GM18499 (cell line): ENCODE results near the gene OR5D18.
"Not testable (repeated sequence)": the region's sequence is repeated elsewhere in the genome, so short reads cannot be mapped to it uniquely, and the experiment has no call there.

Source experiments
- ATAC-seq: cut with Tn5 transposase; IDR thresholded peaks from one replicate; pipeline ENCODE4 v1.9.1; 2021; ENCODE audit warnings: moderate number of reproducible peaks; ENCODE audit not compliant: insufficient read depth, unreplicated experiment

The OR5D18 gene

DNA sequence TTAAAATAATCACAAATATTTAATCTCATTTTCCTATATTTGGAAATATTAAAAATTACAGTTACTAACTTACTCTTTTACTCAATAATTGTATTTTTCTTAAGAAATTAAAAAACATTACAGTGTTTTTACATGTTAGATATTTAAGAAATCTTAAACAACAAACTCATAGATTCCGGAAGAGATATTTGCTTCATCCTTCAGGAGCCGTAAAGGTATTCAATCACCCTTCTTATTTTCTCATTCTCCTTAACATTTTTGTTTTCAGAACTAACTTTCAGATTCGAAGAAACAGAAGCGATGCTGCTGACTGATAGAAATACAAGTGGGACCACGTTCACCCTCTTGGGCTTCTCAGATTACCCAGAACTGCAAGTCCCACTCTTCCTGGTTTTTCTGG is at the start of gene OR5D18:
TSS of gene OR5D18 (plus strand) at position 301 of the 400 bp plus-strand sequence. CDS start at position 301, 0 bp downstream.
- ATAC-seq: no peak

DNA sequence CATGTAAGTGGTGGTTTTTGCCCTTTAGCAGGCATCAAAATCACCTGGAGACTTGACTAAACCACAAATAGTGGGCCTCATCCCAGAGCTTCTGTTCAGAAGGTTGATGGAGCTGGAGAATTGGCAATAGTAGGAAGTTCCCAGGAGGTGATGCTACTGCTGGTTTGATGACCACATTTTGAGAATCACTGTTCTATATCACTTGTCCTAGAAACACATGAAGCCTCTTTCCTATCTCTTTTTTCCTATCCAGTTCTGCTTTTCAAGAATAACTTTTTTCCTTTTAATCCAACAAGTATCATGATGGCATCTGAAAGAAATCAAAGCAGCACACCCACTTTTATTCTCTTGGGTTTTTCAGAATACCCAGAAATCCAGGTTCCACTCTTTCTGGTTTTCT is 46.3 kb upstream of the OR5D18 start, which contains the start of gene OR5D13:
TSS of gene OR5D13 (plus strand) at position 301 of the 400 bp plus-strand sequence. CDS start at position 301, 0 bp downstream.
- no peak for ATAC-seq

DNA sequence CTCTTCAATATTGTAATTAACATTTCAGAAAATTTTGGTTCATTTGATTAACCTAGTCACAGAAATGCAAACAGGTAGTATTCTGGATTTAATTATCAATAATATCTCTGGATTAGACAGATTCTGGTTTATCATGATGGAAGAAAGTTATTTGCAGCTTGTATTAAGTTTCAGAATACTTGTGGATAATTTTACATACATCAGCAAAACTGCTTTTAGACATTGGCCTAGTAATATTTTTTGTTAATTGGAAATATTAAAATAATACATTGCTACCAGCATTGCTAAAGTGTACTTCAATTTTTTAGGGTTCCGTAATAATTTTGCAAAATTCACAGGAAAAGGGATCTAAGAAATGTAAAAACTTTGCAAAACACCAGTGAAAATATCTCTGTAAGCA is 27.8 kb upstream of the OR5D18 start:
- ATAC-seq: no peak

DNA sequence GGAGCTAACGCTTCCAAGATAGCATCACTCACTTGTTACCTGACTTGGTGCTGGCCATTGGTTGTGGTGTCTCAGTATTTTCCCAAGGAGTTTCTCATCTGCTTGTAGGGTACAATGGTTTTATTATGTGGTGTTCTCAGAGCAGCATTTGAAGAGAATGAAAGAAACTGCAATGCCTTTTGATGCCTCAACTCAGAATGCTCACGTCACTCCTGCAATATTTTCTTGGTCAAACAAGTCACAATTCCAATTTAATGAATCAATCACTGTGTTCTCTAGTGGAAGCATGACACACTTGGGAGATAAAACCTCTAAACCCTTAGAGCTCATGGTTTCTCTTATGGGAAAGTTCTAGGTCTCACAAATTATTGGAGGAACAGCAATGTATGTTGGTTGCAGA is 26.1 kb upstream of the OR5D18 start:
- ATAC-seq: no peak

DNA sequence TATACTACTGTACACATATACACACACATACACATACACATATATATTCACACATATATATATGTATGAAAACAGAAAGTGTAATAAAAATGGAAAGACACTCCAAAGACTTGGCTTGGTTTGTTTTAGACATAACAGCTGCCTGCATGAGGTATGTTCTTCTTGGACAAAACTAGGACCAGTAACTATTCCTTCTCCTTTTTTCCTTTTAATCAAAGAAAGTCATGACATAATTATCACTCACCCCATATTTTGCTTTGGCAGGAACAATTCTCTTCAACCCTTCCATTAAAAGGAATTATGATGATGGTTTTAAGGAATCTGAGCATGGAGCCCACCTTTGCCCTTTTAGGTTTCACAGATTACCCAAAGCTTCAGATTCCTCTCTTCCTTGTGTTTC is 24.2 kb upstream of the OR5D18 start, which contains the start of gene OR5D14:
TSS of gene OR5D14 (plus strand) at position 301 of the 400 bp plus-strand sequence. CDS start at position 301, 0 bp downstream.
- no peak for ATAC-seq

DNA sequence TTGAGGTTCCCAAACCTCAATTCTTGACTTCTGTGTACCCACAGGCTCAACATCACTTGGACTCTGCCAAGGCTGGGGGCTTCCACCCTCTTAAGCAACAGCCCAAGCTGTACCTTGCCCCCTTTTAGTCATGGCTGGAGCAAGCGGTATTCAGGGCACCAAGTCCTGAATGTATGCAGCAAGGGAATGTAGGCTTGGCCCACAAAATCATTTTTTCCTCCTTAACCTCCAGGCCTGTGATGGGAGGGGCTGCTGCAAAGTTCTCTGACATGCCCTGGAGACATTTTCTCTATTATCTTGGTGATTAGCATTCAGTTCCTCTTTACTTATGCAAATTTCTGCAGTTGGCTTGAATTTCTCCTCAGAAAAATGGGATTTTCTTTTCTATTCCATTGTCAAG is 13.2 kb upstream of the OR5D18 start:
- ATAC-seq: no peak

DNA sequence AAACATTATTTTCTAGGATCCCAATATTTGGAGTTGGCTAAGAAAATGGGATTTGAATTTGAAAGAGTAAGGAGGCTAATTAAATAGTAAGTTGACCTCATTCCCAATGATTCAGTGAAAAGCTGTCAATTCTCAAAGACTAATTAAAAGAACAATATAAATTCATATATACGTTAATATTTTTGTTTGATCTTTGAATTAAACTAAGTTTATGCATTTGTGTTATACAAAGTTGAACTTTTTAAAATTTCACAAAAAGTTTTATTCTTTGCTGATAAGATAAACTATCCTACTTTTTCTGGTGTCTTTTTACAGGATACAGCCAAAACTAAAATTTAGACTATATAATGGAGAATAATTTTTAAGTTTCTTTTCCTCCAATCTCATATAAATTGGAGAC is 8.4 kb upstream of the OR5D18 start, which contains the start of gene OR5L1:
TSS of gene OR5L1 (plus strand) at position 301 of the 400 bp plus-strand sequence. CDS start 100 bp downstream, outside the sequence.
- ATAC-seq: no peak

DNA sequence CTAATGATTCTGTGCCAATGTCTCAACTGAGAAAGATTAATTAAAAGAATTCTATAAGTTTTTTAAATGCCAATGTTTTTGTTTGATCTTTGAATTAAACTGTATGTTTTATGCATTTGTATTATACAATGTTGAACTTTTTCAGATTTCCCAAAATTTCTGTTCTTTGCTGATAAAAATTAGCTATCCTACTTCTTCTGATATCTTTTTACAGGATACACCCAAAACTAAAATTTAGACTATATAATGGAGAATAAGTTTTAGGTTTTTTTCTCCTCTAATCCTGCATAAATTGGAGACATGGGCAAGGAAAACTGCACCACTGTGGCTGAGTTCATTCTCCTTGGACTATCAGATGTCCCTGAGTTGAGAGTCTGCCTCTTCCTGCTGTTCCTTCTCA is 7.5 kb downstream of the OR5D18 start, which contains the start of gene OR5L2:
TSS of gene OR5L2 (plus strand) at position 301 of the 400 bp plus-strand sequence. CDS start at position 301, 0 bp downstream.
- ATAC-seq: no peak

DNA sequence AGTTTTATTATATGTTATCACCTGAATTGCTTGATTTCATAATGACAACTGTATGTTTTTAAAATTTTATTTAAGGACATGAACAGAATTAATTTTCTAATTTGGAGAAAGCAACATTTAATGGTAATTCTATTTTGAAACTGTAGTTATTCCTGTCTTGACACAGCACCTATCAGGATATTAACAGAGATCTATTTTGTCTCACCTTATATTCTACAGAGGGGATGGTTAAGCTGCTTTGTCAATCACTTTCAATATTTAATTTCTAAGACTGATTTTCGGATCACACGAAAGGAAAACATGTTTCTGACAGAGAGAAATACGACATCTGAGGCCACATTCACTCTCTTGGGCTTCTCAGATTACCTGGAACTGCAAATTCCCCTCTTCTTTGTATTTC is 19.0 kb downstream of the OR5D18 start, which contains the start of gene OR5D16:
TSS of gene OR5D16 (plus strand) at position 301 of the 400 bp plus-strand sequence. CDS start at position 301, 0 bp downstream.
- no peak for ATAC-seq

DNA sequence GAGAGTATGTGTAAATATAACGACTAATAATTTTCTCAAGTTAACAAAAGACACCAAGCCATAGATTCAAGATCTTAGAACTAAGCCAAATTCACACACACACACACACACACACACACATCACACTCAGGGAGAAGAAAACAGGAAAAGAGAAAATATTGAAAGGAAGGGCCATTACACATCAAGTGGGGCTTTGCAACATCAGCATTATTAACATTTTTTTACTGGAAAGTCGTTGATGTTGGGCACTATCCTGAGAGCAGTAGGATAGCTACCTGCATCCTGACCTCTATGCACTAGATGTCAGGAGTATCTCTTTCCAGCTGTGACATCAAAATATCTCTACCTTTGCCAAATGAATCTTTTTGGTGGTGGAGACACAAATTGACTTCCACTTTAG is 28.0 kb downstream of the OR5D18 start:
- no peak for ATAC-seq

DNA sequence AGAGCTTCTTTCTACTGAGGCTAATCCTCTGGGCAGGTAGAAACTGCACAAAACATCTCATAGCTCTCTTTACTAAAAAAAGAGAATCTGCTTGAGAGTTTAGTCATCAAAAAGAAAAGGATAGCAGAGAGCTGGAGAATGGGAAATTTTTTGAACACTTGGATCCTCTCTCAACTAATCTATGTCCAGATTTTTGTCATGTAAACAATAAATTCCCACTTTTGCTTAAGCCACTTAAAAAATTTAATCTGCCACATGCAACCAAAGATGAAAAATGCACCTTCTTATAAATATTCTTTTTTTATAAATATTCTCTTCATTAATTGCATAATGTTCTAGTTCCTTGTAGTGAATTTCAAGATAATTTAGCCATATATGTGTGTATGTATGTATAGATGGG is 29.6 kb downstream of the OR5D18 start:
- no peak for ATAC-seq

DNA sequence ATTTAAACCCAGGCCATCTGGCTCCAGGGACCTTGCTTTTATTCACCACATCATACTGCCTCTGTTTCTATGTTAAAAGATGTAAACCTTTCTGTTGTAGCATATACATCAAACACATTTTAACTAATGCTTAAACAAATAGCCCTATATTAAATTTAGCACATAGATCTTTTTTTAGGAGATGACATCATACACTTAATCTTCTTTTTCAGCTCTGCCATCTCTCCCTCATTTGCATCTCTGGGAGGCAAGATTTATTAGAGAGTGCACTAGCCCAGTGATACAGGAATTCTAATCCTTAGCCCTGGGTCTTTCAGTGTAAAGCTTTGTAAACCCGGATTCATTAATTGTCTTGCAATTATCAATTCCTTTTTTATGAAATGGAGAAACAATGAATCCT is 32.7 kb downstream of the OR5D18 start:
- no peak for ATAC-seq

DNA sequence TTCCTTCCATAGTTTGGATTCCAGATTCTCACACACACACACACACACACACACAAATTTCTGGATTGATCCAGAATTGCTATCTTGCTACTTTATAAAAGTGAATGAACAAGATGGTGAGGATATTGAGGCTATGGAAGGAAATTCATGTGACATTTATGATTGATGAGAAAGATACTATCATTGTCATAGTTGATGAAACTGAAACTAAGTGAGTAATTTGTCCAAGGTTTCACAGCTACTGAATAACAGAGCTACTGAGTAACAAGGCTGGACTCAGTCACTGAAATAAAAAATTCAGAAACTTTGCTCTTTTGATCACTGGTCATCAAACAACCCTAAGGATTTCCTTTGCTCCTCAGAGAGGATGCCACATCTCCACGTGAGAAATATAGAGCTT is 35.3 kb downstream of the OR5D18 start:
- ATAC-seq: no peak

DNA sequence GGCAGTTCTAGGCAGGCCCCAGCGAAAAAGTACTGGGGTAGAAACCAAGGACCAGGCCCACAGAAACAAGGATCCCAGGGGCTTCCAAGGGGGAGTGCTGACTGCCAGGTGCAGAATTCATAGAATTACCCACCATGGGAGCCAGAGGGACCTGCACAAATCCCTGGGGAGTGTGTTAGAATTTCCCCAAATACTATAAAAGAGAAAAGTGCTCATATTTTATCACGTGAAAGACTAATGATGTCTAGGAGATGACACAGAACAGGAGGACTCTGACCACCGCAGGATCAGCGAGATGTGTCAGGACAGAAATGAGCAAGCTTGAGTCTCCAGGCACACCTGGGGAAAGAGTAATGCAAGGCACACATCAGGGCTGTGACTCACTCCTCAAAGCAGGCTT is 47.9 kb downstream of the OR5D18 start:
- not testable (repeated sequence) for ATAC-seq
